Endothelial cell of umbilical vein (primary cell): ENCODE measurements around the gene PGS1. TPM values are rescaled to one million over a fixed set of nuclear protein-coding genes. Genes with fewer than 3 reads are reported as not detected.

Source experiments
- BruUV-seq: library from RNA; stranded (reverse); fragments of 400-500 nt; replicated peaks from 2 replicates; lab custom pipeline; 2021; lab: Mats Ljungman, UMichigan
- CTCF ChIA-PET: fragments of 300-600, 350-600 bp; sonication (Branson Sonifier 250); formaldehyde crosslinking; loops from one replicate; lab custom pipeline; 2021; ENCODE audit warnings: antibody characterized with exemption, inconsistent platforms; lab: Charles Lee
- POLR2A ChIA-PET: fragments of 300-600, 350-600 bp; sonication (Branson Sonifier 250); formaldehyde crosslinking; loops from one replicate; lab custom pipeline; 2021; ENCODE audit warnings: antibody characterized with exemption, inconsistent platforms; lab: Charles Lee
- DNase-seq: peaks from one replicate; pipeline ENCODE4 v3.0.0-alpha.2; 2011; ENCODE audit warnings: low read depth, low spot score
- FAIRE-seq: peaks from 2 replicates; lab custom pipeline; 2011; peaks lifted over from hg19 to GRCh38; lab: Jason Lieb, UNC
- H2AFZ ChIP-seq: 2 replicates; pipeline ENCODE4 v1.6.0; 2012; ENCODE audit warnings: low read depth, low read length, control low read depth, inconsistent platforms
- H3K27ac ChIP-seq: 2 replicates; pipeline ENCODE4 v1.5.1; 2011; ENCODE audit warnings: low read depth, mild to moderate bottlenecking, control low read depth, low read length, moderate library complexity; ENCODE audit not compliant: insufficient read depth
- H3K27me3 ChIP-seq, 2 experiments: 2 replicates each; pipeline versions ENCODE4 v1.6.0 to v1.6.1; 2011; ENCODE audit warnings: low read length in 2 of 2, mixed read lengths in 1 of 2; ENCODE audit not compliant: control insufficient read depth in 2 of 2, insufficient read depth in 2 of 2
- H3K36me3 ChIP-seq, 2 experiments: 2 replicates in 1 of 2; 3 replicates in 1 of 2; pipeline ENCODE4 v1.5.1; 2011; ENCODE audit warnings: low read length in 2 of 2, mild to moderate bottlenecking in 1 of 2, moderate library complexity in 1 of 2; ENCODE audit not compliant: control insufficient read depth in 2 of 2, insufficient read depth in 2 of 2; ENCODE audit errors: extremely low read depth in 1 of 2
- H3K4me1 ChIP-seq: 3 replicates; pipeline ENCODE4 v1.5.1; 2011; ENCODE audit warnings: mild to moderate bottlenecking, low read length; ENCODE audit not compliant: control insufficient read depth, insufficient read depth; ENCODE audit errors: extremely low read depth
- H3K4me2 ChIP-seq: 2 replicates; pipeline ENCODE4 v1.6.1; 2011; ENCODE audit warnings: low read length, control low read depth, mixed read lengths; ENCODE audit not compliant: insufficient read depth
- H3K4me3 ChIP-seq, 3 experiments: fragments of 200-600 bp in 1 of 3; sonication (generic), shearing (Covaris generic) in 1 of 3; replicated peaks in 1 of 3; 2 replicates each; pipeline ENCODE4 v1.5.1; 2011 to 2016; ENCODE audit warnings: control low read depth in 3 of 3, low read length in 3 of 3, mild to moderate bottlenecking in 2 of 3, inconsistent platforms in 1 of 3, low read depth in 1 of 3, moderate library complexity in 1 of 3; ENCODE audit not compliant: insufficient read depth in 1 of 3
- H3K79me2 ChIP-seq: 2 replicates; pipeline ENCODE4 v1.6.0; 2012; ENCODE audit warnings: low read length, inconsistent platforms; ENCODE audit not compliant: control insufficient read depth, insufficient read depth
- H3K9ac ChIP-seq: replicated peaks from 2 replicates; pipeline ENCODE3; 2011; ENCODE audit warnings: low read length, control low read depth; ENCODE audit not compliant: insufficient read depth; ENCODE audit errors: extremely low read depth
- H3K9me1 ChIP-seq: replicated peaks from 3 replicates; pipeline ENCODE4 v1.6.0; 2011; ENCODE audit warnings: mild to moderate bottlenecking, low read length; ENCODE audit not compliant: control insufficient read depth, insufficient read depth; ENCODE audit errors: extremely low read depth
- H3K9me3 ChIP-seq: replicated peaks from 2 replicates; pipeline ENCODE4 v1.5.1; 2012; ENCODE audit warnings: low read length, inconsistent platforms; ENCODE audit not compliant: control insufficient read depth, insufficient read depth
- H4K20me1 ChIP-seq: replicated peaks from 2 replicates; pipeline ENCODE3; 2011; ENCODE audit warnings: mild to moderate bottlenecking, low read length; ENCODE audit not compliant: control insufficient read depth, insufficient read depth; ENCODE audit errors: extremely low read depth
- EZH2 ChIP-seq: IDR thresholded peaks from 2 replicates; pipeline ENCODE4 v1.6.1; 2012; ENCODE audit warnings: borderline replicate concordance, low read depth, mild to moderate bottlenecking, moderate library complexity, low read length, inconsistent platforms; ENCODE audit not compliant: severe bottlenecking
- FOS ChIP-seq: IDR thresholded peaks from 2 replicates; pipeline ENCODE4 v1.6.1; 2011; ENCODE audit warnings: mild to moderate bottlenecking, low read length, moderate library complexity, borderline replicate concordance; ENCODE audit not compliant: insufficient read depth
- GATA2 ChIP-seq: IDR thresholded peaks from 2 replicates; pipeline ENCODE4 v1.7.0; 2011; ENCODE audit warnings: low read depth, mild to moderate bottlenecking, moderate library complexity, mixed read lengths, low read length; ENCODE audit not compliant: insufficient read length, insufficient read depth
- JUN ChIP-seq: IDR thresholded peaks from 2 replicates; pipeline ENCODE4 v1.6.1; 2011; ENCODE audit warnings: borderline replicate concordance, low read depth; ENCODE audit not compliant: insufficient read length, insufficient read depth
- MYC ChIP-seq: IDR thresholded peaks from one replicate; pipeline ENCODE4 v1.6.1; 2011; ENCODE audit warnings: mild to moderate bottlenecking, low read depth, low read length
- POLR2A ChIP-seq: IDR thresholded peaks from 2 replicates; pipeline ENCODE4 v1.6.1; 2012; ENCODE audit warnings: low read depth, mild to moderate bottlenecking, control low read depth, low read length
- POLR2AphosphoS5 ChIP-seq: IDR thresholded peaks from 2 replicates; pipeline ENCODE4 v1.6.1; 2012; ENCODE audit warnings: low read depth, mild to moderate bottlenecking, control low read depth, low read length, moderate library complexity; ENCODE audit not compliant: insufficient read depth
- dilution Hi-C: fragments of 300-500 bp; cut with MboI; formaldehyde crosslinking; loops from one replicate; pipeline ENCODE4 v1.15.0; 2019; ENCODE audit warnings: low sequenced_read_pairs; ENCODE audit not compliant: extremely low pct_ligation_motif_present
- intact Hi-C: fragments of 100-400 bp; cut with micrococcal nuclease; formaldehyde crosslinking; loops from one replicate; pipeline ENCODE4 v1.10.0; 2022
- polyA plus RNA-seq, 4 experiments: library from polyadenylated mRNA; depleted of rRNA in 3 of 4; stranded (reverse) in 3 of 4; unstranded in 1 of 4; fragments of >200 nt; gene quantifications; 2 replicates each; pipeline versions ENCODE4 v1.2.1 to v1.2.3, GENCODE V29; 2011 to 2012; ENCODE audit warnings: missing spikeins in 1 of 4
- total RNA-seq: library from RNA; stranded (reverse); gene quantifications from 2 replicates; pipeline ENCODE4 v1.2.3, GENCODE V29; 2021
- TF ChIP-seq, protein P1 (sequence below): IDR thresholded peaks from 2 replicates; pipeline ENCODE4 v1.6.1; 2011; ENCODE audit not compliant: insufficient read depth, insufficient read length
- TF ChIP-seq, protein P2 (sequence below), 2 donors: IDR thresholded peaks; 1 replicate in 1 of 2; 2 replicates in 1 of 2; pipeline ENCODE4 v1.5.1; 2011; ENCODE audit warnings: low read length in 2 of 2, mild to moderate bottlenecking in 2 of 2, moderate library complexity in 2 of 2, control low read depth in 1 of 2, inconsistent platforms in 1 of 2, low read depth in 1 of 2; ENCODE audit not compliant: insufficient read depth in 1 of 2; ENCODE audit errors: extremely low read depth in 1 of 2

Gene PGS1
- total and polyA plus RNA-seq, 2 donors (not counting 3 experiments of a cell fraction or from before 2014, with no cell fraction given) = 50.8 to 66.0 TPM

DNA sequence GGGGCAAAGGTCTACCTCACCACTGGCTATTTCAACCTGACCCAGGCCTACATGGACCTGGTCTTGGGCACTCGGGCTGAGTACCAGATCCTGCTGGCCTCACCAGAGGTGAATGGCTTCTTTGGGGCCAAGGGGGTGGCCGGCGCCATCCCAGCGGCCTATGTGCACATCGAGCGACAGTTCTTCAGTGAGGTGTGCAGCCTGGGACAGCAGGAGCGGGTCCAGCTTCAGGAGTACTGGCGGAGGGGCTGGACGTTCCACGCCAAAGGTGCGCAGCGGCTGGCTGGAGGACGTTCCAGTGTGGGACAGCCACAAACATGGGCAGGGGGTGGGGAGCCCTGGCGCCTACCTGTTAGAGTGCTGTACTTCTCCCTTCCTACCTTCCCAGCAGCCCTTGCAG, 25.4 kb downstream of the PGS1 start:
- no peak overlapping the region for H3K27ac ChIP-seq
- FAIRE-seq = no peak
- dilution Hi-C loops = no loop called here
- H3K79me2 ChIP-seq = peaks cover 48% of the 10 kb centered on the region
- ChIA-PET CTCF (interaction anchor here (1.0 to 4.2 kb wide), 2 partner anchors 12 to 43 kb away, joined by 3 to 21 read pairs; no protein-coding TSS in a partner anchor), POLR2A (no interaction called here)
- intact Hi-C loops = no loop called here
- H3K4me2 ChIP-seq = no peak overlapping the region
- no peak overlapping the region for H2AFZ ChIP-seq
- H3K27me3 ChIP-seq = no peaks in the 10 kb centered on the region
- no peaks in the 10 kb centered on the region for H3K9me1 ChIP-seq
- H3K4me3 ChIP-seq = no peak overlapping the region
- no peaks in the 10 kb centered on the region for H3K4me1 ChIP-seq
- no peaks in the 10 kb centered on the region for H4K20me1 ChIP-seq
- no TSS peak for BruUV-seq
- no peaks in the 10 kb centered on the region for H3K9me3 ChIP-seq
- DNase-seq = no peak
- H3K9ac ChIP-seq = no peak overlapping the region
- H3K36me3 ChIP-seq = peaks cover 15 to 61% of the 10 kb centered on the region in 2 experiments
- no peak for TF ChIP-seq POLR2AphosphoS5
- TF ChIP-seq, protein P1, sequence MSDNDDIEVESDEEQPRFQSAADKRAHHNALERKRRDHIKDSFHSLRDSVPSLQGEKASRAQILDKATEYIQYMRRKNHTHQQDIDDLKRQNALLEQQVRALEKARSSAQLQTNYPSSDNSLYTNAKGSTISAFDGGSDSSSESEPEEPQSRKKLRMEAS = no peak
- no peak for TF ChIP-seq MYC
- TF ChIP-seq JUN = no peak
- no peak for TF ChIP-seq GATA2
- TF ChIP-seq, protein P2, sequence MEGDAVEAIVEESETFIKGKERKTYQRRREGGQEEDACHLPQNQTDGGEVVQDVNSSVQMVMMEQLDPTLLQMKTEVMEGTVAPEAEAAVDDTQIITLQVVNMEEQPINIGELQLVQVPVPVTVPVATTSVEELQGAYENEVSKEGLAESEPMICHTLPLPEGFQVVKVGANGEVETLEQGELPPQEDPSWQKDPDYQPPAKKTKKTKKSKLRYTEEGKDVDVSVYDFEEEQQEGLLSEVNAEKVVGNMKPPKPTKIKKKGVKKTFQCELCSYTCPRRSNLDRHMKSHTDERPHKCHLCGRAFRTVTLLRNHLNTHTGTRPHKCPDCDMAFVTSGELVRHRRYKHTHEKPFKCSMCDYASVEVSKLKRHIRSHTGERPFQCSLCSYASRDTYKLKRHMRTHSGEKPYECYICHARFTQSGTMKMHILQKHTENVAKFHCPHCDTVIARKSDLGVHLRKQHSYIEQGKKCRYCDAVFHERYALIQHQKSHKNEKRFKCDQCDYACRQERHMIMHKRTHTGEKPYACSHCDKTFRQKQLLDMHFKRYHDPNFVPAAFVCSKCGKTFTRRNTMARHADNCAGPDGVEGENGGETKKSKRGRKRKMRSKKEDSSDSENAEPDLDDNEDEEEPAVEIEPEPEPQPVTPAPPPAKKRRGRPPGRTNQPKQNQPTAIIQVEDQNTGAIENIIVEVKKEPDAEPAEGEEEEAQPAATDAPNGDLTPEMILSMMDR (IDR thresholded peaks at IDR 0.05; ENCODE audit: extremely low read depth in 1 of 2, insufficient read depth in 1 of 2, low read depth in 1 of 2, low read length in 2 of 2) = no peak
- no peak for TF ChIP-seq FOS
- TF ChIP-seq POLR2A = no peak
- no peak for TF ChIP-seq EZH2
